AG20443 (cell line): ENCODE results near the gene GMPR.
A peak's percentile ranks its signal among the peaks of the same experiment; 100 is the strongest.
"Not testable (repeated sequence)": the region's sequence is repeated elsewhere in the genome, so short reads cannot be mapped to it uniquely, and the experiment has no call there.

ENCODE experiments used
- DNase-seq: peaks from one replicate; pipeline ENCODE4 v3.0.0; 2012; ENCODE audit warnings: low spot score, mixed read lengths

The GMPR gene

GRCh38 chr6:16225062-16225731 lies 13.2 kb upstream of the GMPR start:
- not testable (repeated sequence) for DNase-seq

GRCh38 chr6:16226117-16227047 lies 12.0 kb upstream of the GMPR start:
- not testable (repeated sequence) for DNase-seq

GRCh38 chr6:16227048-16227562 lies 11.3 kb upstream of the GMPR start:
- DNase-seq = no peak

- DNase-seq = no peak
Measured at GRCh38 chr6:16227605-16228004, 10.8 kb upstream of the GMPR start.

GRCh38 chr6:16228043-16228442 lies 10.3 kb upstream of the GMPR start:
- no peak for DNase-seq

- DNase-seq = peak; percentile 42
Measured at GRCh38 chr6:16228709-16229665, 9.4 kb upstream of the GMPR start.

- DNase-seq = no peak
Measured at GRCh38 chr6:16229700-16230099, 8.7 kb upstream of the GMPR start.

- DNase-seq = no peak
Measured at GRCh38 chr6:16230953-16231352, 7.4 kb upstream of the GMPR start.

- no peak for DNase-seq
Measured at GRCh38 chr6:16232086-16232485, 6.3 kb upstream of the GMPR start.

- no peak for DNase-seq
Measured at GRCh38 chr6:16236009-16236501, 2.3 kb upstream of the GMPR start.

- DNase-seq = no peak
Measured at GRCh38 chr6:16236631-16237199, 1.7 kb upstream of the GMPR start.

GRCh38 chr6:16237242-16237641 lies 1.1 kb upstream of the GMPR start:
- DNase-seq = no peak

- peak; percentile 46 for DNase-seq
Measured at GRCh38 chr6:16238963-16239797, 793 bp downstream of the GMPR start.

GRCh38 chr6:16239798-16240123 lies 1.4 kb downstream of the GMPR start:
- DNase-seq = peak; percentile 89

GRCh38 chr6:16240589-16241320 lies 2.4 kb downstream of the GMPR start:
- DNase-seq = no peak

GRCh38 chr6:16241321-16241689 lies 2.9 kb downstream of the GMPR start:
- DNase-seq = no peak

GRCh38 chr6:16243055-16243454 lies 4.7 kb downstream of the GMPR start:
- DNase-seq = peak; percentile 69

GRCh38 chr6:16243664-16244063 lies 5.3 kb downstream of the GMPR start:
- DNase-seq = no peak

- DNase-seq = no peak
Measured at GRCh38 chr6:16244446-16244845, 6.1 kb downstream of the GMPR start.

GRCh38 chr6:16244869-16245451 lies 6.6 kb downstream of the GMPR start:
- DNase-seq = no peak
